Karpas-422 (cell line): ENCODE results near the gene ASPSCR1. TPM values are rescaled to one million over a fixed set of nuclear protein-coding genes. Genes with fewer than 3 reads are reported as not detected.

ENCODE experiments used
- total RNA-seq: library from RNA; depleted of rRNA; stranded (reverse); fragments of >200 nt; shearing (Covaris generic); gene quantifications from 2 replicates; pipeline ENCODE4 v1.2.3, GENCODE V29; 2014; ENCODE audit warnings: low replicate concordance; rRNA removed

Gene ASPSCR1
- total RNA-seq, 1 experiment from 2014 or later = 38.7 TPM

Other genes starting within 250 kb of the ASPSCR1 start
- not detected in 2 replicates for gene GCGR, start 173.5 kb upstream of the ASPSCR1 start, total RNA-seq
- 55.9 and 99.9 TPM in 2 replicates for gene MCRIP1, start 144.3 kb upstream of the ASPSCR1 start, total RNA-seq
- 0.25 TPM in 1 of 2 replicates, not detected in the other for gene PPP1R27, start 142.6 kb upstream of the ASPSCR1 start, total RNA-seq
- gene P4HB, start 117.1 kb upstream of the ASPSCR1 start, total RNA-seq = 175 and 263 TPM in 2 replicates
- gene ARHGDIA, start 106.3 kb upstream of the ASPSCR1 start, total RNA-seq = 68.5 and 119 TPM in 2 replicates
- 70.1 and 191 TPM in 2 replicates for gene ALYREF, start 86.0 kb upstream of the ASPSCR1 start, total RNA-seq
- gene ANAPC11, start 85.9 kb upstream of the ASPSCR1 start, total RNA-seq = 87.1 and 132 TPM in 2 replicates
- gene NPB, start 75.4 kb upstream of the ASPSCR1 start, total RNA-seq = 0.07 TPM in 1 of 2 replicates, not detected in the other
- 20.9 and 72.3 TPM in 2 replicates for gene PCYT2, start 66.2 kb upstream of the ASPSCR1 start, total RNA-seq
- 19.6 and 33.7 TPM in 2 replicates for gene SIRT7, start 59.5 kb upstream of the ASPSCR1 start, total RNA-seq
- 10.9 and 14.9 TPM in 2 replicates for gene MAFG, start 49.9 kb upstream of the ASPSCR1 start, total RNA-seq
- gene PYCR1, start 40.3 kb upstream of the ASPSCR1 start, total RNA-seq = not detected in 2 replicates
- not detected in 2 replicates for gene MYADML2, start 30.4 kb upstream of the ASPSCR1 start, total RNA-seq
- gene NOTUM, start 16.4 kb upstream of the ASPSCR1 start, total RNA-seq = not detected in 2 replicates
- 51.4 and 69.3 TPM in 2 replicates for gene CENPX, start 45.2 kb downstream of the ASPSCR1 start, total RNA-seq
- 13.3 and 20.2 TPM in 2 replicates for gene LRRC45, start 45.7 kb downstream of the ASPSCR1 start, total RNA-seq
- gene RAC3, start 54.0 kb downstream of the ASPSCR1 start, total RNA-seq = 9.6 and 9.7 TPM in 2 replicates
- 103 and 164 TPM in 2 replicates for gene DCXR, start 60.1 kb downstream of the ASPSCR1 start, total RNA-seq
- 16.5 and 26.8 TPM in 2 replicates for gene RFNG, start 74.2 kb downstream of the ASPSCR1 start, total RNA-seq
- 57.1 and 110 TPM in 2 replicates for gene GPS1, start 74.3 kb downstream of the ASPSCR1 start, total RNA-seq
- gene DUS1L, start 88.2 kb downstream of the ASPSCR1 start, total RNA-seq = 89.6 and 187 TPM in 2 replicates
- 94.1 and 197 TPM in 2 replicates for gene FASN, start 120.6 kb downstream of the ASPSCR1 start, total RNA-seq
- 31.3 and 37.4 TPM in 2 replicates for gene CCDC57, start 235.2 kb downstream of the ASPSCR1 start, total RNA-seq